K562 (cell line): ENCODE results near the gene SCARB2. TPM values are rescaled to one million over a fixed set of nuclear protein-coding genes. Genes with fewer than 3 reads are reported as not detected.

Experiments used
- CEBPB ChIP-seq: fragments of 450-650 bp; IDR thresholded peaks from 2 replicates; pipeline ENCODE4 v1.6.1; 2016; ENCODE audit warnings: missing genetic modification characterization, missing compliant biosample characterization
- CEBPZ ChIP-seq: fragments of 150-350 bp; IDR thresholded peaks from 2 replicates; pipeline ENCODE4 v1.6.1; 2014; ENCODE audit warnings: low read depth, mild to moderate bottlenecking, low read length, borderline replicate concordance
- EGR1 ChIP-seq: fragments of 450-650 bp; conservative IDR thresholded peaks from 2 replicates; pipeline ENCODE4 v1.6.1; 2017; ENCODE audit warnings: mild to moderate bottlenecking
- IRF1 ChIP-seq: sonication (generic); formaldehyde crosslinking; IDR thresholded peaks from 2 replicates; pipeline ENCODE4 v1.8.0; 2022; ENCODE audit warnings: missing genetic modification reagents, mild to moderate bottlenecking, borderline replicate concordance
- NCOR1 ChIP-seq: fragments of 450-650 bp; IDR thresholded peaks from 2 replicates; pipeline ENCODE4 v1.6.1; 2016; ENCODE audit warnings: mild to moderate bottlenecking, moderate library complexity
- NR2C2 ChIP-seq, 2 experiments: fragments of 200-800 bp in 1 of 2; sonication (Bioruptor generic) in 1 of 2; sonication (generic) in 1 of 2; formaldehyde crosslinking in 1 of 2; IDR thresholded peaks; 2 replicates each; pipeline versions ENCODE4 v1.6.1 to v1.8.0; 2016 to 2022; ENCODE audit warnings: mild to moderate bottlenecking in 1 of 2, missing compliant biosample characterization in 1 of 2, missing genetic modification characterization in 1 of 2, missing genetic modification reagents in 1 of 2
- THRB ChIP-seq: fragments of 450-650 bp; formaldehyde crosslinking; conservative IDR thresholded peaks from 2 replicates; pipeline ENCODE4 v1.4.0; 2022; ENCODE audit warnings: mild to moderate bottlenecking, missing genetic modification characterization
- TOE1 ChIP-seq, 2 experiments: fragments of 450-650 bp in 1 of 2; sonication (generic) in 1 of 2; formaldehyde crosslinking in 1 of 2; IDR thresholded peaks; 2 replicates each; pipeline versions ENCODE4 v1.7.1 to v1.8.0; 2016 to 2022; ENCODE audit warnings: borderline replicate concordance in 2 of 2, mild to moderate bottlenecking in 2 of 2, antibody characterized with exemption in 1 of 2, inconsistent platforms in 1 of 2, low read depth in 1 of 2, missing genetic modification reagents in 1 of 2, moderate library complexity in 1 of 2
- UBTF ChIP-seq, 2 experiments: IDR thresholded peaks; 2 replicates each; pipeline ENCODE4 v1.6.1; 2012; ENCODE audit warnings: improper control_type of control experiment in 2 of 2, low read depth in 2 of 2, low read length in 2 of 2, borderline replicate concordance in 1 of 2
- ZKSCAN1 ChIP-seq: fragments of 150-350 bp; IDR thresholded peaks from 2 replicates; pipeline ENCODE4 v1.6.1; 2016; ENCODE audit warnings: low read depth, low read length
- ZNF224 ChIP-seq: sonication (generic); formaldehyde crosslinking; IDR thresholded peaks from 2 replicates; pipeline ENCODE4 v1.8.0; 2022; ENCODE audit warnings: mild to moderate bottlenecking, missing genetic modification reagents
- ZNF316 ChIP-seq: fragments of 450-650 bp; IDR thresholded peaks from 2 replicates; pipeline ENCODE4 v1.6.1; 2016
- ZNF518B ChIP-seq: fragments of 250-450 bp; sonication (Bioruptor Pico); IDR thresholded peaks from 2 replicates; pipeline ENCODE4 v1.5.0; 2021; ENCODE audit warnings: mild to moderate bottlenecking, moderate library complexity
- polyA plus RNA-seq, 8 experiments: library from polyadenylated mRNA; depleted of rRNA in 4 of 8; stranded (reverse) in 5 of 8; unstranded in 3 of 8; fragments of >200 nt; fragmentation: Nextera tagmentation in 2 of 8; fragmentation: Illumina TruSeq in 1 of 8; extraction: Ambion mirVana in 2 of 8; extraction: Trizol in 1 of 8; gene quantifications; 2 replicates each; pipeline versions ENCODE4 v1.2.1 to v1.2.3, GENCODE V29; 2011 to 2014; ENCODE audit warnings: inconsistent platforms in 1 of 8, missing spikeins in 1 of 8
- total RNA-seq, 7 experiments: library from RNA; depleted of rRNA in 6 of 7; stranded (reverse); fragments of >200 nt in 6 of 7; fragmentation: Illumina TruSeq in 2 of 7; extraction: Trizol in 2 of 7; gene quantifications; 2 replicates each; pipeline versions ENCODE4 v1.2.1 to v1.2.3, GENCODE V29; 2011 to 2021; ENCODE audit warnings: low replicate concordance in 1 of 7

SCARB2 gene
- total and polyA plus RNA-seq, 9 of the 15 experiments (the other 6 are each of a cell fraction or from before 2014, with no cell fraction given) = 6.1 to 25.8 (median 17.8) TPM

- 0 out of 2 replicates have a peak, but pooled peaks have one; percentile 74 for TF ChIP-seq IRF1 (CRISPR knock-in tag)
- peak; percentile 24; the same call in 1 of the 2 replicates for TF ChIP-seq ZKSCAN1
- TF ChIP-seq THRB (CRISPR knock-in tag) = no peak
- TF ChIP-seq CEBPB (tag) = no peak
- 0 out of 2 replicates have a peak, but pooled peaks have one; percentile 12 for TF ChIP-seq CEBPZ
- TF ChIP-seq ZNF316 = peak; percentile 71
- no peak for TF ChIP-seq ZNF518B (CRISPR knock-in tag)
- TF ChIP-seq TOE1 (IDR thresholded peaks at IDR 0.05; ENCODE audit: borderline replicate concordance) = peak; percentile 75
- 0 out of 2 replicates have a peak, but pooled peaks have one; percentile 20 for TF ChIP-seq TOE1 (CRISPR knock-in tag; IDR thresholded peaks at IDR 0.05; ENCODE audit: borderline replicate concordance, low read depth)
- peak; percentile 51 to 83; a peak in 2 of 4 replicates for TF ChIP-seq UBTF (IDR thresholded peaks at IDR 0.05; ENCODE audit: borderline replicate concordance in 1 of 2, low read depth in 2 of 2, low read length in 2 of 2)
- peak; percentile 73 for TF ChIP-seq NR2C2 (CRISPR knock-in tag; IDR thresholded peaks at IDR 0.05)
- TF ChIP-seq NR2C2 (tag; IDR thresholded peaks at IDR 0.05) = peak; percentile 80
- TF ChIP-seq NCOR1 = peak; percentile 58
- TF ChIP-seq EGR1 = peak; percentile 93
- peak; percentile 77; the same call in 1 of the 2 replicates for TF ChIP-seq ZNF224 (CRISPR knock-in tag)
Observed at GRCh38 chr4:76148142-76148865, 65.3 kb downstream of the SCARB2 start, which contains the start of gene NUP54 (continued).
